RWPE2 (cell line): ENCODE measurements around the gene CNKSR1.

Source experiments
- ATAC-seq: fragments of 200-7000 bp; cut with Tn5 transposase; 3 replicates; pipeline ENCODE4 v1.9.1; 2021; ENCODE audit warnings: low read depth
- DNase-seq: peaks from one replicate; pipeline ENCODE4 v3.0.0-alpha.2; 2020; ENCODE audit warnings: low spot score
- H3K27ac ChIP-seq: fragments of 450-650 bp; 2 replicates; pipeline ENCODE4 v1.5.1; 2017; ENCODE audit warnings: mild to moderate bottlenecking; ENCODE audit not compliant: poor library complexity, severe bottlenecking
- H3K27me3 ChIP-seq: fragments of 250-450 bp; sonication (Bioruptor Pico); 2 replicates; pipeline ENCODE4 v1.5.1; 2021; ENCODE audit warnings: mild to moderate bottlenecking, moderate library complexity; ENCODE audit not compliant: insufficient read depth, poor library complexity, severe bottlenecking
- H3K36me3 ChIP-seq: fragments of 250-450 bp; sonication (Bioruptor Pico); 2 replicates; pipeline ENCODE4 v1.5.1; 2020; ENCODE audit warnings: low read depth, mild to moderate bottlenecking, moderate library complexity
- H3K4me1 ChIP-seq: fragments of 250-450 bp; sonication (Bioruptor Pico); 2 replicates; pipeline ENCODE4 v1.5.1; 2021; ENCODE audit warnings: mild to moderate bottlenecking, moderate library complexity; ENCODE audit not compliant: insufficient read depth, poor library complexity, severe bottlenecking
- H3K4me3 ChIP-seq: fragments of 250-450 bp; sonication (Bioruptor Pico); 2 replicates; pipeline ENCODE4 v1.5.1; 2021; ENCODE audit warnings: mild to moderate bottlenecking, moderate library complexity; ENCODE audit not compliant: severe bottlenecking
- H3K9me3 ChIP-seq: fragments of 250-450 bp; sonication (Bioruptor Pico); 2 replicates; pipeline ENCODE4 v1.5.1; 2021; ENCODE audit warnings: mild to moderate bottlenecking, moderate library complexity; ENCODE audit not compliant: severe bottlenecking
- TF ChIP-seq, protein P1 (sequence below): fragments of 450-650 bp; IDR thresholded peaks from one replicate; pipeline ENCODE4 v1.5.1; 2017; ENCODE audit warnings: mild to moderate bottlenecking, moderate library complexity; ENCODE audit not compliant: poor library complexity, severe bottlenecking

CNKSR1 gene

DNA sequence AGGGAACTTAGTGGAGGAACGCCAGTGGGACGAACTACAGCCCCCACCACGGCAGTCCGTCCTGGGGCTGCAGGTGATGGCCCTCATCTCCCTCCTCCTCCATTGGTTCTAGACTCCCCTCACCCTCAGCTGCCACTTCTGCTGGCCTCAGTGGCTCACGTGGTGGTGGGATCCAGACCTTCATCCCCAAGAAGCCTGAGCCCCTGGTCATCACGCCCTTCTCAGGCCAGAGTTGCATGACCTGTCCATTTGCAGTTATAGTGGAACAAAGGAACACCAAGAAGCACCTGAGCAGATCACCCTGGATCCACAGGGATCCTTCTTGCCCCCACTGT is 31.4 kb upstream of the CNKSR1 start:
- H3K27ac ChIP-seq = no peak overlapping the region
- no peaks in the 10 kb centered on the region for H3K27me3 ChIP-seq

DNA sequence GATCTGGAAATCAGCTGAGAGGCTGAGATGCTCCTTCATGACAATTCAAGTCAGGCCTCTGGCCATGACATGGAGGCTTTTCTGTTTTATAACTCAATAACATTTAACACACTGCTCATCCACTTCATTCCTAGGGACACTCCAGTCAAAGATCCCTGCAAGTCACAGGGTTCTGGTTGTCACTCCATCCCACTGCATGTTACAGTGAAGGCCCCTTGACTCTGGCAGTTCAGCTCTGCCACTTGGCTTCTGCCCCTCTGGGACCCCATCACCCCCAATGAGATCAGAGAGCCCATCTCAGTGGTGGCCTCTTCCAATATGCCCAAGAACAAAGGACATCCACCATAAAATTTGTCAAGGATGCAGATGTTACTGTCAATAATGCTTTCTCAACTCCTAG is 28.4 kb upstream of the CNKSR1 start:
- Histone ChIP-seq H3K4me1 (peaks cover 5% of the 10 kb centered on the region), H3K9me3 (no peaks in the 10 kb centered on the region), H3K27me3 (no peaks in the 10 kb centered on the region), H3K27ac (no peak overlapping the region), H3K36me3 (no peaks in the 10 kb centered on the region), H3K4me3 (no peak overlapping the region)
- TF ChIP-seq, protein P1, sequence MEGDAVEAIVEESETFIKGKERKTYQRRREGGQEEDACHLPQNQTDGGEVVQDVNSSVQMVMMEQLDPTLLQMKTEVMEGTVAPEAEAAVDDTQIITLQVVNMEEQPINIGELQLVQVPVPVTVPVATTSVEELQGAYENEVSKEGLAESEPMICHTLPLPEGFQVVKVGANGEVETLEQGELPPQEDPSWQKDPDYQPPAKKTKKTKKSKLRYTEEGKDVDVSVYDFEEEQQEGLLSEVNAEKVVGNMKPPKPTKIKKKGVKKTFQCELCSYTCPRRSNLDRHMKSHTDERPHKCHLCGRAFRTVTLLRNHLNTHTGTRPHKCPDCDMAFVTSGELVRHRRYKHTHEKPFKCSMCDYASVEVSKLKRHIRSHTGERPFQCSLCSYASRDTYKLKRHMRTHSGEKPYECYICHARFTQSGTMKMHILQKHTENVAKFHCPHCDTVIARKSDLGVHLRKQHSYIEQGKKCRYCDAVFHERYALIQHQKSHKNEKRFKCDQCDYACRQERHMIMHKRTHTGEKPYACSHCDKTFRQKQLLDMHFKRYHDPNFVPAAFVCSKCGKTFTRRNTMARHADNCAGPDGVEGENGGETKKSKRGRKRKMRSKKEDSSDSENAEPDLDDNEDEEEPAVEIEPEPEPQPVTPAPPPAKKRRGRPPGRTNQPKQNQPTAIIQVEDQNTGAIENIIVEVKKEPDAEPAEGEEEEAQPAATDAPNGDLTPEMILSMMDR = no peak
- no peak for DNase-seq
- no peak for ATAC-seq

More for the DNA sequence above, 31.4 kb upstream of the CNKSR1 start:
- no peak overlapping the region for H3K4me3 ChIP-seq
- H3K36me3 ChIP-seq = no peaks in the 10 kb centered on the region
- TF ChIP-seq, protein P1 = no peak
- no peaks in the 10 kb centered on the region for H3K9me3 ChIP-seq
- ATAC-seq = no peak
- DNase-seq = no peak
- peaks cover 5% of the 10 kb centered on the region for H3K4me1 ChIP-seq

DNA sequence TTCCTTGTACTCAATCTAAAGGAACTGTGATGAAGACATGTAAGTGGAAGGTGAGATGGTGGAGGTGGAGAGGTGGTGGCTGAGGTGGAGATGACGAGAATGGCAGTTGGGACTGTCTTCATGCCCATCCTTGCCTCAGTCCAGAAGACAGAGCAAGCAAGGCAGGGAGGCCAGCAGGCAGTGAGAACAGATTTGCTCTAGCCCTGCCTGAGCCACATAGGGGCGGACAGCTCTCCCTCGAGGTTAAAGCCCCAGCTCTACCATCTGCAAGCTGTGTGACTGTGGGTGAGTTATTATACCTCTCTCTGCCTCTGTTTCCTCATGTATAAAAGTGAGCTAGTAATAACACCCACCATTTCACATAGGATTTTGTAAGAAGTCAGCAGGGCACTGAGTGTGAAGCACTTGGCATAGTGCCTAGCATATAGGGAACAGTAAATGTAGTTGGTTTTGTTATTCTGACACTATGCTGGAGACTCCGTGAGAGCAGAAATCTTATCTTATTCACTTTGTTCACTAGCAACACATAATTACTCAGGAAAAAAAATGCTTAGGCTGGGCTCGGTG is 23.2 kb upstream of the CNKSR1 start:
- Histone ChIP-seq H3K27ac (no peak overlapping the region), H3K36me3 (no peaks in the 10 kb centered on the region), H3K4me1 (peaks cover 5% of the 10 kb centered on the region), H3K4me3 (no peak overlapping the region), H3K27me3 (no peaks in the 10 kb centered on the region), H3K9me3 (no peaks in the 10 kb centered on the region)
- ATAC-seq (no peak), DNase-seq (no peak)
- TF ChIP-seq, protein P1 = no peak

DNA sequence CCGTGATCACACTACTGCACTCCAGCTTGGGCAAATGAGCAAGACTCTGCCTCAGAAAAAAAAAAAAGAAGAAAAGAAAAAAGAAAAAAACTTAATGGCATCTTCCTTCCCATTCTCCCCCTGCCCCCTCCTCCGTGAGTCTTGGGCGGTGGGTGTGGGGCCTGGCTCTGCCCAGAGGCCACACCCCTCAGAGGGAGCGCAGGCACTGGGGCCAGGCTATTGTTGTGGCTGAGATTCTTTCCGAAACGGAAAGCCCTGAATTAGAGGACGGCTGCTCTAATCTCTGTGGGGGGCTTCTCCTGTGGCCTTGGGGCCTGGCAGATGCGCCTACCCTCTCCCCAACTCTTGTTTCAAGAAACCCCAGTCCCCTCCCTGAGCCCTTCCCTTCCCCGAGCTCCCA is 22.5 kb upstream of the CNKSR1 start:
- no peak for ATAC-seq
- Histone ChIP-seq H3K9me3 (no peaks in the 10 kb centered on the region), H3K4me3 (no peak overlapping the region), H3K27me3 (no peaks in the 10 kb centered on the region), H3K36me3 (no peaks in the 10 kb centered on the region), H3K27ac (no peak overlapping the region), H3K4me1 (peaks cover 5% of the 10 kb centered on the region)
- DNase-seq = no peak
- TF ChIP-seq, protein P1 = no peak

DNA sequence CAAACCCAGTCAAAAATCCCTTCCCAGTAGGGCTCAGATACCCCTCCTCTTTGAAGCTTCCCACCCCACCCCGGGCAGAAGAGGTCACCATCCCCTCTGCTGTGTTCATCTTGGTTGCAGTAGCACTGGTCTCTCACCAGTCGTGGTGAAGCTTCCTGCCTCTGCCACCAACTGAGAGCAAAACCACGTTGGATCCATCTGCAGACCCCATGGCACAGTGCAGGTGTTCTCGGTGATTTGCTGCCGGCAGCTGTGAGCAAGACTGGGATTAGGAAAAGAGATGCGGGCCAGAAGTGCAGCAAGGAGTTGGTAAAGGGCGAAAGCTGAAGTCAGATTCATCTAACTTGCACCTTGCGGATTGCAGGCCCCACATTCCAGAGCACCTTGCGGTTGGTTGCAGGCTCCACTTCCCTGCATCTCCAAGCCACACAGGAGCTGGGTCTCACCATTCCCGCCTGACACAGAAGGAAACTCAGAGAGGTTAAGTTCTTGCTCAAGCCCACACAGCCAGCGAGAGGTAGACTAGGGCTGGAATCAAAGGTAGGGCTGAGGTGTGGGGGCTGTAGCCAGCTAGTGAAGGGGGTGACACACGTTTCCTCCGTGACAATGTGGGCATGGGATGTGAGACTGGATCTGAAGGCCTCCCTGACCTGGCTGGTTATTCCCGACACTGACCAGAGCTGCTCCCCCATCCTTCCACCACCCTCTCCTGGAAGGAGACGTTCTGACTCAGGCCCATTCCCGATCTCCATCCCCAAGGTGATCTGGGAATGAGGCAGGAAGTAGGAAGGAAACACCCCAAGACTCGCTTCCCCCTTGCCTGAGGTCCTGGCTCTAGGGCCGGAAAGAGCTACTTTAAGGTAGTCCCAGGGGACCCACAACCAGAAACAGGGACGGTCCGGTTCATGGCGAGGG is 21.7 kb upstream of the CNKSR1 start:
- peaks cover 5% of the 10 kb centered on the region for H3K4me1 ChIP-seq
- TF ChIP-seq, protein P1 = no peak
- H3K27me3 ChIP-seq = no peaks in the 10 kb centered on the region
- no peak overlapping the region for H3K27ac ChIP-seq
- ATAC-seq (no peak), DNase-seq (no peak)
- no peaks in the 10 kb centered on the region for H3K9me3 ChIP-seq
- no peak overlapping the region for H3K4me3 ChIP-seq
- no peaks in the 10 kb centered on the region for H3K36me3 ChIP-seq
